Measurements from ENCODE around the gene PSMB8.

GRCh38 chr6:32792901-32793435 lies 50.9 kb downstream of the PSMB8 start:
- TF ChIP-seq CREB1 (IDR thresholded peaks at IDR 0.05) (no peak), POLR2A (IDR thresholded peaks at IDR 0.05; ENCODE audit: control extremely low read depth in 1 of 2, low read depth in 2 of 2, low read length in 2 of 2) (no peak), BCL11A (IDR thresholded peaks at IDR 0.05; ENCODE audit: low read depth in 2 of 2, low read length in 2 of 2) (no peak), CHD2 (IDR thresholded peaks at IDR 0.05; ENCODE audit: low read length) (no peak), CHD1 (IDR thresholded peaks at IDR 0.05; ENCODE audit: low read depth, low read length) (no peak), RAD21 (IDR thresholded peaks at IDR 0.05 in 1 of 2, conservative IDR thresholded peaks at IDR 0.05 in 1 of 2; ENCODE audit: low read depth in 2 of 2, low read length in 2 of 2) (no peak), TEAD4 (IDR thresholded peaks at IDR 0.05; ENCODE audit: low read depth, low read length) (no peak), POLR2AphosphoS5 (IDR thresholded peaks at IDR 0.05; ENCODE audit: low read depth, low read length) (no peak), HDAC2 (IDR thresholded peaks at IDR 0.05; ENCODE audit: borderline replicate concordance in 1 of 2, low read depth in 2 of 2, low read length in 2 of 2) (no peak), MAFK (IDR thresholded peaks at IDR 0.05; ENCODE audit: low read depth, low read length) (no peak), NRF1 (IDR thresholded peaks at IDR 0.05; ENCODE audit: low read depth, low read length) (no peak), YY1 (IDR thresholded peaks at IDR 0.05; ENCODE audit: low read depth, low read length) (no peak)
- TF ChIP-seq, protein P1, sequence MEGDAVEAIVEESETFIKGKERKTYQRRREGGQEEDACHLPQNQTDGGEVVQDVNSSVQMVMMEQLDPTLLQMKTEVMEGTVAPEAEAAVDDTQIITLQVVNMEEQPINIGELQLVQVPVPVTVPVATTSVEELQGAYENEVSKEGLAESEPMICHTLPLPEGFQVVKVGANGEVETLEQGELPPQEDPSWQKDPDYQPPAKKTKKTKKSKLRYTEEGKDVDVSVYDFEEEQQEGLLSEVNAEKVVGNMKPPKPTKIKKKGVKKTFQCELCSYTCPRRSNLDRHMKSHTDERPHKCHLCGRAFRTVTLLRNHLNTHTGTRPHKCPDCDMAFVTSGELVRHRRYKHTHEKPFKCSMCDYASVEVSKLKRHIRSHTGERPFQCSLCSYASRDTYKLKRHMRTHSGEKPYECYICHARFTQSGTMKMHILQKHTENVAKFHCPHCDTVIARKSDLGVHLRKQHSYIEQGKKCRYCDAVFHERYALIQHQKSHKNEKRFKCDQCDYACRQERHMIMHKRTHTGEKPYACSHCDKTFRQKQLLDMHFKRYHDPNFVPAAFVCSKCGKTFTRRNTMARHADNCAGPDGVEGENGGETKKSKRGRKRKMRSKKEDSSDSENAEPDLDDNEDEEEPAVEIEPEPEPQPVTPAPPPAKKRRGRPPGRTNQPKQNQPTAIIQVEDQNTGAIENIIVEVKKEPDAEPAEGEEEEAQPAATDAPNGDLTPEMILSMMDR (IDR thresholded peaks at IDR 0.05; ENCODE audit: control extremely low read depth in 1 of 3, insufficient read depth in 1 of 3, low read depth in 1 of 3, low read length in 3 of 3): no peak
- TF ChIP-seq, protein P2, sequence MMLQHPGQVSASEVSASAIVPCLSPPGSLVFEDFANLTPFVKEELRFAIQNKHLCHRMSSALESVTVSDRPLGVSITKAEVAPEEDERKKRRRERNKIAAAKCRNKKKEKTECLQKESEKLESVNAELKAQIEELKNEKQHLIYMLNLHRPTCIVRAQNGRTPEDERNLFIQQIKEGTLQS (IDR thresholded peaks at IDR 0.05; ENCODE audit: insufficient read depth, low read depth, low read length): no peak
